GM12878 (cell line): Measurements from ENCODE around the gene KRT75. TPM values are rescaled to one million over a fixed set of nuclear protein-coding genes. Genes with fewer than 3 reads are reported as not detected.

ENCODE experiments used
- ATAC-seq: fragments of 200-7000 bp; cut with Tn5 transposase; 3 replicates; pipeline ENCODE4 v1.9.1; 2020; ENCODE audit warnings: mild to moderate bottlenecking, moderate library complexity
- BruUV-seq: library from RNA; stranded (reverse); fragments of 400-500 nt; replicated peaks from 2 replicates; lab custom pipeline; 2021; lab: Mats Ljungman, UMichigan
- CTCF ChIA-PET: fragments of 300-600 bp; sonication (Branson Sonifier 250); formaldehyde crosslinking; extraction: SDS; loops from one replicate; lab custom pipeline; 2021; ENCODE audit warnings: inconsistent platforms; lab: Yijun Ruan, JAX
- POLR2A ChIA-PET: fragments of 350-600 bp; formaldehyde crosslinking; extraction: SDS; loops from one replicate; lab custom pipeline; 2021; ENCODE audit warnings: inconsistent platforms; lab: Charles Lee
- RAD21 ChIA-PET: fragments of 300-600 bp; sonication (Branson Sonifier 250); formaldehyde crosslinking; loops from one replicate; lab custom pipeline; 2023; ENCODE audit warnings: antibody characterized with exemption; ENCODE audit not compliant: unreplicated experiment; lab: Charles Lee
- SMC1A ChIA-PET: fragments of 300-600 bp; sonication (Branson Sonifier 250); formaldehyde crosslinking; loops from one replicate; lab custom pipeline; 2023; ENCODE audit not compliant: unreplicated experiment, uncharacterized antibody; lab: Charles Lee
- DNase-seq: peaks from one replicate; pipeline ENCODE4 v3.0.0-alpha.2; 2011; ENCODE audit warnings: low read depth, low spot score
- FAIRE-seq: peaks from 3 replicates; lab custom pipeline; 2011; peaks lifted over from hg19 to GRCh38; lab: Jason Lieb, UNC
- H2AFZ ChIP-seq: 2 replicates; pipeline ENCODE4 v1.6.0; 2011; ENCODE audit warnings: low read depth, low read length, control low read depth; ENCODE audit not compliant: control insufficient read depth
- H3K27ac ChIP-seq: 2 replicates; pipeline ENCODE4 v1.5.1; 2011; ENCODE audit warnings: control low read depth; ENCODE audit not compliant: control insufficient read depth, insufficient read depth
- H3K27me3 ChIP-seq, 2 experiments: replicated peaks in 1 of 2; 2 replicates each; pipeline versions ENCODE4 v1.6.0 to v1.6.1; 2011; ENCODE audit warnings: low read length in 1 of 2; ENCODE audit not compliant: control insufficient read depth in 2 of 2, insufficient read depth in 2 of 2
- H3K36me3 ChIP-seq, 2 experiments: 2 replicates each; pipeline ENCODE4 v1.5.1; 2011; ENCODE audit warnings: low read length in 1 of 2; ENCODE audit not compliant: control insufficient read depth in 2 of 2, insufficient read depth in 2 of 2
- H3K4me1 ChIP-seq: 2 replicates; pipeline ENCODE4 v1.6.1; 2011; ENCODE audit warnings: mild to moderate bottlenecking, low read length, moderate library complexity, mixed read lengths; ENCODE audit not compliant: control insufficient read depth, insufficient read depth
- H3K4me2 ChIP-seq: 2 replicates; pipeline ENCODE4 v1.6.0; 2011; ENCODE audit warnings: control low read depth; ENCODE audit not compliant: control insufficient read depth, insufficient read depth
- H3K4me3 ChIP-seq: fragments of 200-600 bp; sonication (generic); 2 replicates; pipeline ENCODE4 v1.5.1; 2016
- H3K79me2 ChIP-seq: 2 replicates; pipeline ENCODE4 v1.6.0; 2011; ENCODE audit warnings: low read length; ENCODE audit not compliant: control insufficient read depth, insufficient read depth
- H3K9ac ChIP-seq: 2 replicates; pipeline ENCODE4 v1.8.0; 2011; ENCODE audit warnings: low read length, control low read depth, mixed read lengths; ENCODE audit not compliant: control insufficient read depth, insufficient read depth
- H3K9me3 ChIP-seq: replicated peaks from 3 replicates; pipeline ENCODE4 v1.5.1; 2011; ENCODE audit warnings: mild to moderate bottlenecking, low read length; ENCODE audit not compliant: control insufficient read depth, insufficient read depth
- H4K20me1 ChIP-seq: 2 replicates; pipeline ENCODE4 v1.6.0; 2011; ENCODE audit not compliant: control insufficient read depth, insufficient read depth
- BCLAF1 ChIP-seq: fragments of 450-650 bp; IDR thresholded peaks from 2 replicates; pipeline ENCODE4 v1.6.1; 2017; ENCODE audit warnings: antibody characterized with exemption, mild to moderate bottlenecking, moderate library complexity
- NR2C2 ChIP-seq: IDR thresholded peaks from 2 replicates; pipeline ENCODE4 v1.6.1; 2011; ENCODE audit warnings: borderline replicate concordance, low read depth; ENCODE audit not compliant: control insufficient read depth, insufficient read length
- RCOR1 ChIP-seq: conservative IDR thresholded peaks from 2 replicates; pipeline ENCODE4 v1.6.1; 2012; ENCODE audit warnings: low read depth, low read length, improper control_type of control experiment
- SMC3 ChIP-seq: IDR thresholded peaks from 2 replicates; pipeline ENCODE4 v1.6.1; 2011; ENCODE audit warnings: low read length, improper control_type of control experiment, borderline replicate concordance
- TAF1 ChIP-seq: IDR thresholded peaks from 2 replicates; pipeline ENCODE4 v1.6.1; 2011; ENCODE audit warnings: mild to moderate bottlenecking, low read depth, low read length, borderline replicate concordance
- TBL1XR1 ChIP-seq: IDR thresholded peaks from 2 replicates; pipeline ENCODE4 v1.6.1; 2012; ENCODE audit warnings: low read depth, low read length, improper control_type of control experiment
- USF2 ChIP-seq: IDR thresholded peaks from 2 replicates; pipeline ENCODE4 v1.6.1; 2011; ENCODE audit warnings: low read depth, low read length, improper control_type of control experiment, borderline replicate concordance
- WGBS: methylation state at CpG from one replicate; pipeline ENCODE4 v1.1.6; 2016; ENCODE audit warnings: low lambda C conversion rate; ENCODE audit not compliant: insufficient replicate concordance, insufficient coverage; ENCODE audit errors: missing lambda C conversion rate; 5-methylcytosine and 5-hydroxymethylcytosine counted together
- in situ Hi-C: fragments of 300-500 bp; cut with MboI; formaldehyde crosslinking; loops from 9 replicates; pipeline ENCODE4 v1.14.3; 2018; ENCODE audit warnings: mixed read lengths
- intact Hi-C: fragments of 100-400 bp; cut with micrococcal nuclease; formaldehyde crosslinking; loops from one replicate; pipeline ENCODE4 v1.14.2; 2022; ENCODE audit not compliant: unreplicated experiment
- polyA plus RNA-seq, 11 experiments: library from polyadenylated mRNA; depleted of rRNA in 4 of 11; unstranded in 6 of 11; stranded (reverse) in 5 of 11; fragments of >200 nt; fragmentation: Nextera tagmentation in 4 of 11; fragmentation: Illumina TruSeq in 1 of 11; extraction: Ambion mirVana in 4 of 11; extraction: Trizol in 1 of 11; gene quantifications; 1 replicate in 1 of 11; 2 replicates in 10 of 11; pipeline versions ENCODE4 v1.2.1 to v1.2.3, GENCODE V29; 2011 to 2016; ENCODE audit warnings: inconsistent platforms in 2 of 11, missing spikeins in 2 of 11, low read depth in 1 of 11
- total RNA-seq, 4 experiments: library from RNA; depleted of rRNA in 3 of 4; stranded (reverse); fragments of >200 nt in 3 of 4; fragmentation: Illumina TruSeq in 1 of 4; extraction: Trizol in 1 of 4; gene quantifications; 2 replicates each; pipeline versions ENCODE4 v1.2.1 to v1.2.3, GENCODE V29; 2013 to 2021
- TF ChIP-seq, protein P1 (sequence below): fragments of 450-650 bp; IDR thresholded peaks from 2 replicates; pipeline ENCODE4 v1.6.1; 2016; ENCODE audit warnings: mild to moderate bottlenecking

Gene KRT75
- total and polyA plus RNA-seq, 10 of the 15 experiments (the other 5 are each of a cell fraction or from before 2014, with no cell fraction given), result not detected

DNA sequence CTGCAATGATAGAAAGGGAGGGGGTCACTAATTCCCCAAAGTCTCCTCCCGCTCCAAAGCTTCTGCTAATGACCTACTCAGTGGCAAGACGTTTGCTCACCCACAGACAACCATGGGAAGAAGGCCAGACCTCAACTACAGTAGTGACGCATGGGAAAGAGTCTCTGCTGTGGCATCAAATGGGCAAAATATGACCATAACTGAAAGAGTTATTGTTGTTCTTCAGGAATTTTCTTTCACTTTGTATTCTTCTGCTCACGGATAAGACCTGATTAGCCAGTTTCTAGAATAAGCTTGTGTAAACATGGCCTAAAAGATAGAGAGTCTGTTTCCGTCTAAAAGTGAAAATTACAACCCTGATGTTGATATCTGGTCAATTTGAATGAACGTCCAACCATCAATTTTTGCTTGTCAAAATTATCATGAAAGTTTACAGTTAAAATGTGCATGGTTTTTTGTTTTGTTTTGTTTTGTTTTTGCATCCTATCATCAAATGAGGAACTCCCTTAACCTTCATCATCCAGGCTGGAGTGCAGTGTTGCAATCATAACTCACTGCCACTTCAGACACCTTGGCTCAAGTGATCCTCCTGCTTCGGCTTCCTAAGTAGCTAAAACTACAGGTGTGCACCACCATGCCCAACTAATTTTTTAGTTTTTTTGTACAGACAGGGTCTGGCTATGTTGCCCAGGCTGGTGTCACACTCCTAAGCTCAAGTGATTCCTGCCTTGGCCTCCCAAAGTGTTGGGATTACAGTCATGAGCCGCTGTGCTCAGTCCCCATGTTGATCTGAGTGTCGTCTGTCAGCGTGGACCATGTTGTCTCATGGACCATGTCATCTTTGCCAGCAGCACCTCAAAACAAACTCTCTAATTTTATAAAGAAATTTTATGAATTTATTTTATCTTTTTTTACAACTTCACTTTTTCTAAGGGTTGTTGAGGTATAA is 10.8 kb upstream of the KRT75 start:
- Histone ChIP-seq H4K20me1 (no peaks in the 10 kb centered on the region), H3K27ac (no peak overlapping the region), H3K4me2 (no peak overlapping the region), H3K9me3 (no peaks in the 10 kb centered on the region), H3K36me3 (no peaks in the 10 kb centered on the region), H3K27me3 (peaks cover 4 to 11% of the 10 kb centered on the region in 2 experiments), H3K4me3 (no peak overlapping the region), H3K79me2 (no peaks in the 10 kb centered on the region), H3K4me1 (no peaks in the 10 kb centered on the region), H3K9ac (no peak overlapping the region), H2AFZ (no peak overlapping the region)
- POLR2A ChIA-PET, result no interaction called here
- 12% methylated on average over 10 of the region's 10 CpGs for WGBS
- no TSS peak for BruUV-seq
- intact Hi-C loops, result no loop called here
- in situ Hi-C loops, result no loop called here
- CTCF ChIA-PET, result interaction anchor here (0.6 kb wide), 1 partner anchor 467 kb away, joined by 3 read pairs; no protein-coding TSS in a partner anchor
- FAIRE-seq (no peak), DNase-seq (no peak), ATAC-seq (no peak)
- SMC1A ChIA-PET, result interaction anchor here (1.3 kb wide), 1 partner anchor 8 kb away, joined by 3 read pairs; no protein-coding TSS in a partner anchor
- no peak for TF ChIP-seq TAF1
- TF ChIP-seq NR2C2, result no peak
- TF ChIP-seq SMC3, result no peak
- no peak for TF ChIP-seq BCLAF1
- TF ChIP-seq USF2, result no peak
- TF ChIP-seq TBL1XR1, result no peak
- no peak for TF ChIP-seq RCOR1
- TF ChIP-seq, protein P1, sequence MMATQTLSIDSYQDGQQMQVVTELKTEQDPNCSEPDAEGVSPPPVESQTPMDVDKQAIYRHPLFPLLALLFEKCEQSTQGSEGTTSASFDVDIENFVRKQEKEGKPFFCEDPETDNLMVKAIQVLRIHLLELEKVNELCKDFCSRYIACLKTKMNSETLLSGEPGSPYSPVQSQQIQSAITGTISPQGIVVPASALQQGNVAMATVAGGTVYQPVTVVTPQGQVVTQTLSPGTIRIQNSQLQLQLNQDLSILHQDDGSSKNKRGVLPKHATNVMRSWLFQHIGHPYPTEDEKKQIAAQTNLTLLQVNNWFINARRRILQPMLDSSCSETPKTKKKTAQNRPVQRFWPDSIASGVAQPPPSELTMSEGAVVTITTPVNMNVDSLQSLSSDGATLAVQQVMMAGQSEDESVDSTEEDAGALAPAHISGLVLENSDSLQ, result no peak
- RAD21 ChIA-PET, result no interaction called here
